H1 (cell line): ENCODE measurements around the gene THADA. TPM values are rescaled to one million over a fixed set of nuclear protein-coding genes. Genes with fewer than 3 reads are reported as not detected.

ENCODE experiments used
- CTCF ChIA-PET: fragments of 300-600 bp; sonication (Branson Sonifier 250); formaldehyde crosslinking; loops from one replicate; lab custom pipeline; 2021; ENCODE audit not compliant: partially characterized antibody; lab: Charles Lee
- POLR2A ChIA-PET: fragments of 300-600 bp; sonication (Branson Sonifier 250); formaldehyde crosslinking; loops from one replicate; lab custom pipeline; 2021; ENCODE audit warnings: inconsistent platforms; ENCODE audit not compliant: partially characterized antibody; lab: Charles Lee
- DNase-seq, 2 experiments: peaks; one replicate each; pipeline versions ENCODE4 v3.0.0 to v3.0.0-alpha.2; 2010 to 2022; ENCODE audit warnings: low spot score in 2 of 2, low read depth in 1 of 2, mixed read lengths in 1 of 2
- FAIRE-seq: peaks from 2 replicates; lab custom pipeline; 2011; peaks lifted over from hg19 to GRCh38; lab: Jason Lieb, UNC
- H2AFZ ChIP-seq: 2 replicates; pipeline ENCODE4 v1.8.1; 2012; ENCODE audit warnings: low read length, inconsistent platforms
- H2AK5ac ChIP-seq: 2 replicates; pipeline ENCODE4 v1.6.1; 2013; ENCODE audit warnings: low read depth, low read length
- H2BK120ac ChIP-seq: replicated peaks from 2 replicates; pipeline ENCODE3; 2013; ENCODE audit warnings: low read depth, low read length, inconsistent platforms
- H2BK12ac ChIP-seq: 2 replicates; pipeline ENCODE4 v1.6.1; 2013; ENCODE audit warnings: low read depth, low read length
- H2BK15ac ChIP-seq: 2 replicates; pipeline ENCODE4 v1.6.1; 2013; ENCODE audit warnings: low read length
- H2BK20ac ChIP-seq: 2 replicates; pipeline ENCODE4 v1.6.1; 2013; ENCODE audit warnings: low read length
- H2BK5ac ChIP-seq: 2 replicates; pipeline ENCODE4 v1.6.1; 2013; ENCODE audit warnings: low read depth, low read length
- H3K14ac ChIP-seq: 2 replicates; pipeline ENCODE4 v1.6.1; 2013; ENCODE audit warnings: inconsistent platforms; ENCODE audit not compliant: insufficient read length
- H3K18ac ChIP-seq: 2 replicates; pipeline ENCODE4 v1.6.1; 2013; ENCODE audit warnings: low read length; ENCODE audit errors: extremely low read depth
- H3K23ac ChIP-seq: 2 replicates; pipeline ENCODE4 v1.6.1; 2013; ENCODE audit warnings: inconsistent platforms; ENCODE audit not compliant: insufficient read length
- H3K23me2 ChIP-seq: 2 replicates; pipeline ENCODE4 v1.6.1; 2013; ENCODE audit warnings: low read depth, low read length
- H3K27ac ChIP-seq: 2 replicates; pipeline ENCODE4 v1.6.1; 2011; ENCODE audit warnings: low read depth, low read length, inconsistent platforms
- H3K27me3 ChIP-seq, 4 experiments: replicated peaks in 1 of 4; 1 replicate in 1 of 4; 2 replicates in 3 of 4; pipeline versions ENCODE4 v1.6.1 to v1.8.1; 2011 to 2013; ENCODE audit warnings: low read length in 3 of 4, mild to moderate bottlenecking in 3 of 4, inconsistent platforms in 2 of 4, mixed read lengths in 2 of 4, moderate library complexity in 1 of 4; ENCODE audit not compliant: control insufficient read depth in 3 of 4, insufficient read depth in 3 of 4; ENCODE audit errors: extremely low read depth in 1 of 4
- H3K36me3 ChIP-seq, 4 experiments: 2 replicates each; pipeline versions ENCODE4 v1.6.1 to v1.8.1; 2011 to 2013; ENCODE audit warnings: mild to moderate bottlenecking in 4 of 4, low read length in 3 of 4, moderate library complexity in 2 of 4, control low read depth in 1 of 4, inconsistent platforms in 1 of 4; ENCODE audit not compliant: insufficient read depth in 4 of 4, control insufficient read depth in 2 of 4
- H3K4ac ChIP-seq: replicated peaks from 2 replicates; pipeline ENCODE3; 2013; ENCODE audit warnings: low read length, low read depth, mixed read lengths, inconsistent platforms; ENCODE audit not compliant: insufficient read length
- H3K4me1 ChIP-seq, 4 experiments: replicated peaks in 1 of 4; 1 replicate in 1 of 4; 2 replicates in 3 of 4; pipeline versions ENCODE4 v1.6.1 to v1.8.1; 2011 to 2013; ENCODE audit warnings: low read length in 3 of 4, inconsistent platforms in 2 of 4, mixed read lengths in 1 of 4; ENCODE audit not compliant: insufficient read depth in 4 of 4, control insufficient read depth in 3 of 4
- H3K4me2 ChIP-seq, 2 experiments: 2 replicates each; pipeline versions ENCODE4 v1.6.1 to v1.8.1; 2011 to 2013; ENCODE audit warnings: low read depth in 2 of 2, low read length in 2 of 2, control low read depth in 1 of 2, inconsistent platforms in 1 of 2, mild to moderate bottlenecking in 1 of 2; ENCODE audit not compliant: insufficient read depth in 1 of 2
- H3K4me3 ChIP-seq, 4 experiments: fragments of 200-600, 300-600 bp in 1 of 4; sonication (generic), shearing (Covaris generic), sonication (Bioruptor Twin) in 1 of 4; 2 replicates each; pipeline versions ENCODE4 v1.5.1 to v1.8.1; 2011 to 2016; ENCODE audit warnings: low read length in 4 of 4, low read depth in 3 of 4, control low read depth in 2 of 4, inconsistent platforms in 2 of 4, mild to moderate bottlenecking in 2 of 4, mixed read lengths in 1 of 4, moderate library complexity in 1 of 4; ENCODE audit not compliant: insufficient read depth in 2 of 4; ENCODE audit errors: extremely low read depth in 1 of 4
- H3K56ac ChIP-seq: replicated peaks from 2 replicates; pipeline ENCODE3; 2013; ENCODE audit warnings: low read depth, mild to moderate bottlenecking, mixed read lengths, low read length, inconsistent platforms; ENCODE audit not compliant: insufficient read length
- H3K79me1 ChIP-seq: 2 replicates; pipeline ENCODE4 v1.6.1; 2013; ENCODE audit warnings: low read depth, low read length, control low read depth
- H3K79me2 ChIP-seq, 2 experiments: 2 replicates each; pipeline versions ENCODE4 v1.6.1 to v1.8.1; 2012 to 2013; ENCODE audit warnings: low read length in 2 of 2, mild to moderate bottlenecking in 2 of 2, inconsistent platforms in 1 of 2; ENCODE audit not compliant: insufficient read depth in 2 of 2, control insufficient read depth in 1 of 2
- H3K9ac ChIP-seq, 4 experiments: replicated peaks in 1 of 4; 1 replicate in 1 of 4; 2 replicates in 3 of 4; pipeline versions ENCODE4 v1.6.1 to v1.8.1; 2011 to 2013; ENCODE audit warnings: low read depth in 3 of 4, low read length in 3 of 4, control low read depth in 2 of 4, mild to moderate bottlenecking in 2 of 4, moderate library complexity in 2 of 4, inconsistent platforms in 1 of 4; ENCODE audit errors: extremely low read depth in 1 of 4
- H3K9me3 ChIP-seq, 2 experiments: 2 replicates each; pipeline versions ENCODE4 v1.6.1 to v1.8.1; 2012 to 2013; ENCODE audit warnings: mild to moderate bottlenecking in 2 of 2, moderate library complexity in 2 of 2, control low read depth in 1 of 2, inconsistent platforms in 1 of 2, low read depth in 1 of 2, low read length in 1 of 2, mixed read lengths in 1 of 2; ENCODE audit not compliant: insufficient read depth in 2 of 2
- H4K20me1 ChIP-seq, 2 experiments: replicated peaks in 1 of 2; 2 replicates each; pipeline versions ENCODE3 to v1.8.1; 2011 to 2013; ENCODE audit warnings: inconsistent platforms in 2 of 2, low read length in 2 of 2, mild to moderate bottlenecking in 1 of 2; ENCODE audit not compliant: insufficient read depth in 2 of 2, control insufficient read depth in 1 of 2
- H4K5ac ChIP-seq: 2 replicates; pipeline ENCODE4 v1.6.1; 2013; ENCODE audit warnings: low read length, low read depth, mixed read lengths, inconsistent platforms; ENCODE audit not compliant: insufficient read length
- H4K8ac ChIP-seq: 2 replicates; pipeline ENCODE4 v1.8.0; 2013; ENCODE audit warnings: mild to moderate bottlenecking, moderate library complexity, low read length, inconsistent platforms; ENCODE audit not compliant: insufficient read depth; ENCODE audit errors: extremely low read depth
- H4K91ac ChIP-seq: replicated peaks from 2 replicates; pipeline ENCODE3; 2013; ENCODE audit warnings: low read length, mixed read lengths, inconsistent platforms; ENCODE audit not compliant: insufficient read length
- BCL11A ChIP-seq, 2 experiments: IDR thresholded peaks; one replicate each; pipeline ENCODE4 v1.6.1; 2011; ENCODE audit warnings: low read depth in 2 of 2, low read length in 2 of 2, mild to moderate bottlenecking in 2 of 2
- E2F6 ChIP-seq: IDR thresholded peaks from 2 replicates; pipeline ENCODE4 v1.6.1; 2012; ENCODE audit warnings: inconsistent platforms
- EGR1 ChIP-seq: IDR thresholded peaks from 2 replicates; pipeline ENCODE4 v1.6.1; 2011; ENCODE audit warnings: low read depth, low read length, borderline replicate concordance
- EP300 ChIP-seq, 2 experiments: IDR thresholded peaks; 1 replicate in 1 of 2; 2 replicates in 1 of 2; pipeline ENCODE4 v1.6.1; 2011 to 2012; ENCODE audit warnings: low read depth in 2 of 2, low read length in 2 of 2, mild to moderate bottlenecking in 2 of 2, borderline replicate concordance in 1 of 2, inconsistent platforms in 1 of 2, moderate library complexity in 1 of 2
- GABPA ChIP-seq: IDR thresholded peaks from 2 replicates; pipeline ENCODE4 v1.6.1; 2011; ENCODE audit warnings: mild to moderate bottlenecking, low read length, moderate library complexity, borderline replicate concordance; ENCODE audit not compliant: insufficient read depth
- GTF2F1 ChIP-seq: IDR thresholded peaks from 2 replicates; pipeline ENCODE4 v1.6.1; 2012; ENCODE audit warnings: low read depth, low read length, improper control_type of control experiment, borderline replicate concordance
- KDM1A ChIP-seq: fragments of 200-600, 300-600 bp; sonication (generic); IDR thresholded peaks from 2 replicates; pipeline ENCODE4 v1.7.1; 2016; ENCODE audit warnings: mild to moderate bottlenecking, low read length, borderline replicate concordance
- KDM5A ChIP-seq: fragments of 200-600 bp; IDR thresholded peaks from 2 replicates; pipeline ENCODE4 v1.7.1; 2012; ENCODE audit warnings: mild to moderate bottlenecking, low read length, inconsistent platforms, mixed read lengths
- MAFK ChIP-seq: IDR thresholded peaks from 2 replicates; pipeline ENCODE4 v1.6.1; 2012; ENCODE audit warnings: low read depth, mild to moderate bottlenecking, improper control_type of control experiment, low read length
- NRF1 ChIP-seq: IDR thresholded peaks from 2 replicates; pipeline ENCODE4 v1.6.1; 2011; ENCODE audit warnings: mild to moderate bottlenecking, low read depth, low read length, improper control_type of control experiment
- RXRA ChIP-seq: IDR thresholded peaks from 2 replicates; pipeline ENCODE4 v1.6.1; 2011; ENCODE audit warnings: low read depth, mild to moderate bottlenecking, low read length, moderate library complexity; ENCODE audit not compliant: insufficient read depth
- SIN3A ChIP-seq, 2 experiments: IDR thresholded peaks in 1 of 2; conservative IDR thresholded peaks in 1 of 2; 2 replicates each; pipeline ENCODE4 v1.6.1; 2011 to 2012; ENCODE audit warnings: low read length in 2 of 2, improper control_type of control experiment in 1 of 2, low read depth in 1 of 2, mild to moderate bottlenecking in 1 of 2
- TAF1 ChIP-seq: IDR thresholded peaks from 2 replicates; pipeline ENCODE4 v1.6.1; 2011; ENCODE audit warnings: mild to moderate bottlenecking, low read depth, low read length
- TBP ChIP-seq: IDR thresholded peaks from 2 replicates; pipeline ENCODE4 v1.6.1; 2011; ENCODE audit warnings: low read depth, low read length, improper control_type of control experiment
- WGBS, 2 experiments: shearing (Covaris generic) in 1 of 2; methylation state at CpG; one replicate each; pipeline versions ENCODE4 v1.1.6 to v1.1.7; 2013 to 2015; ENCODE audit warnings: low lambda C conversion rate in 2 of 2, mixed read lengths in 2 of 2, inconsistent platforms in 1 of 2, low coverage in 1 of 2, missing lambda C conversion rate in 1 of 2; ENCODE audit not compliant: insufficient replicate concordance in 2 of 2, insufficient coverage in 1 of 2, insufficient read length in 1 of 2; ENCODE audit errors: extremely low coverage in 1 of 2, missing lambda C conversion rate in 1 of 2; 5-methylcytosine and 5-hydroxymethylcytosine counted together
- polyA plus RNA-seq, 7 experiments: library from polyadenylated mRNA; depleted of rRNA in 3 of 7; stranded (reverse) in 5 of 7; unstranded in 2 of 7; fragments of >200 nt in 5 of 7; fragments of 200-250 nt in 2 of 7; gene quantifications; 1 replicate in 5 of 7; 2 replicates in 1 of 7; 4 replicates in 1 of 7; pipeline versions ENCODE4 v1.2.1 to v1.2.3, GENCODE V29; 2011 to 2013; ENCODE audit warnings: missing spikeins in 2 of 7, mixed read lengths in 2 of 7
- total RNA-seq: library from RNA; stranded (reverse); fragmentation: NEBNext Ultra II Directional; extraction: Animal tissue kit (Norgen Biotek cat#: 25700); gene quantifications from 2 replicates; pipeline ENCODE4 v1.2.1, GENCODE V29; 2021

Gene THADA
- total and polyA plus RNA-seq, 2 of the 8 experiments (the other 6 are each of a cell fraction or from before 2014, with no cell fraction given), result 22.4 to 26.8 TPM

GRCh38 chr2:43300222-43300621 is 295.6 kb downstream of the THADA start:
- POLR2A ChIA-PET, result no interaction called here
- TF ChIP-seq EP300 (IDR thresholded peaks at IDR 0.05; ENCODE audit: borderline replicate concordance in 1 of 2, low read depth in 2 of 2, low read length in 2 of 2) (no peak), NRF1 (no peak), KDM1A (no peak), RXRA (no peak), KDM5A (no peak), TAF1 (no peak), TBP (no peak), MAFK (no peak), EGR1 (no peak), BCL11A (IDR thresholded peaks at IDR 0.05; ENCODE audit: low read depth in 2 of 2, low read length in 2 of 2) (no peak), E2F6 (no peak), SIN3A (conservative IDR thresholded peaks at IDR 0.05 in 1 of 2, IDR thresholded peaks at IDR 0.05 in 1 of 2; ENCODE audit: low read depth in 1 of 2, low read length in 2 of 2) (no peak), GTF2F1 (no peak), GABPA (no peak)

More at GRCh38 chr2:43300222-43300621, 295.6 kb downstream of the THADA start:
- Histone ChIP-seq H4K91ac (no peak overlapping the region), H2AFZ (no peak overlapping the region), H2BK5ac (no peak overlapping the region), H3K18ac (no peak overlapping the region), H3K9me3 (peaks cover 0 to 4% of the 10 kb centered on the region in 2 experiments; a peak in 1 of 4 replicates), H3K4me1 (no peaks in the 10 kb centered on the region), H3K23me2 (no peaks in the 10 kb centered on the region), H3K56ac (no peak overlapping the region), H2BK20ac (no peak overlapping the region), H3K27ac (no peak overlapping the region), H2AK5ac (no peak overlapping the region), H2BK12ac (no peak overlapping the region), H3K23ac (no peak overlapping the region), H3K79me1 (no peaks in the 10 kb centered on the region), H4K8ac (no peak overlapping the region), H3K4ac (no peak overlapping the region), H4K20me1 (no peaks in the 10 kb centered on the region), H3K14ac (no peak overlapping the region), H3K9ac (no peak overlapping the region), H3K27me3 (no peaks in the 10 kb centered on the region), H3K4me2 (no peak overlapping the region), H4K5ac (no peak overlapping the region), H3K36me3 (no peaks in the 10 kb centered on the region), H2BK15ac (no peak overlapping the region), H2BK120ac (no peak overlapping the region), H3K4me3 (no peak overlapping the region), H3K79me2 (no peaks in the 10 kb centered on the region)
- DNase-seq (no peak), FAIRE-seq (no peak)
- WGBS, 2 experiments, result 94% methylated on average over 4 of the region's 4 CpGs; no CpG with 5 or more reads in 1 of the 2 experiments
- CTCF ChIA-PET, result interaction anchor here (1.4 kb wide), 1 partner anchor 22 kb away, joined by 3 read pairs; no protein-coding TSS in a partner anchor
